Breast epithelium (tissue), 3 donors: ENCODE data around the gene TRPM7.

Source experiments
- POLR2A ChIP-seq: fragments of 450-650 bp; IDR thresholded peaks from one replicate; pipeline ENCODE4 v1.6.1; 2016; ENCODE audit warnings: antibody characterized with exemption, mild to moderate bottlenecking, moderate library complexity
- POLR2AphosphoS5 ChIP-seq, 3 donors: sonication (generic); formaldehyde crosslinking; IDR thresholded peaks; one replicate each; pipeline ENCODE4 v1.6.1; 2017; ENCODE audit warnings: antibody characterized with exemption in 3 of 3
- TF ChIP-seq, protein P1 (sequence below), 3 donors: fragments of 450-650 bp; IDR thresholded peaks; one replicate each; pipeline ENCODE4 v1.5.1; 2016 to 2017; ENCODE audit warnings: antibody characterized with exemption in 3 of 3, mild to moderate bottlenecking in 3 of 3, moderate library complexity in 3 of 3

DNA sequence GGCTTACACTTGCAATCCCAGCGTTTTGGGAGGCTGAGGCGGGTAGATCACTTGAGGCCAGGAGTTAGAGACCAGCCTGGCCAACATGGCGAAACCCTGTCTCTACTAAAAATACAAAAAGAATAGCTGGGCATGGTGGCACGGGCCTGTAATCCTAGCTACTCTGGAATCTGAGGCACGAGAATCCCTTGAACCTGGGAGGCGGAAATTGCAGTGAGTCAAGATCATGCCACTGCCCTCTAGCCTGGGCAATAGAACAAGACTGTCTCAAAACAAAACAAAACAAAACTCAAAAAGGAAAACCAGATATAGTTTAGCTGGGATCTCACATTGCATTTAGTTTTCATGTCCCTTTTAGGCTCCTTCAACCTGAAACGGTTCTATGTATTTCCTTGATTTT is 137.3 kb downstream of the TRPM7 start:
- TF ChIP-seq POLR2A (no peak), POLR2AphosphoS5 (IDR thresholded peaks at IDR 0.05) (no peak)
- TF ChIP-seq, protein P1, sequence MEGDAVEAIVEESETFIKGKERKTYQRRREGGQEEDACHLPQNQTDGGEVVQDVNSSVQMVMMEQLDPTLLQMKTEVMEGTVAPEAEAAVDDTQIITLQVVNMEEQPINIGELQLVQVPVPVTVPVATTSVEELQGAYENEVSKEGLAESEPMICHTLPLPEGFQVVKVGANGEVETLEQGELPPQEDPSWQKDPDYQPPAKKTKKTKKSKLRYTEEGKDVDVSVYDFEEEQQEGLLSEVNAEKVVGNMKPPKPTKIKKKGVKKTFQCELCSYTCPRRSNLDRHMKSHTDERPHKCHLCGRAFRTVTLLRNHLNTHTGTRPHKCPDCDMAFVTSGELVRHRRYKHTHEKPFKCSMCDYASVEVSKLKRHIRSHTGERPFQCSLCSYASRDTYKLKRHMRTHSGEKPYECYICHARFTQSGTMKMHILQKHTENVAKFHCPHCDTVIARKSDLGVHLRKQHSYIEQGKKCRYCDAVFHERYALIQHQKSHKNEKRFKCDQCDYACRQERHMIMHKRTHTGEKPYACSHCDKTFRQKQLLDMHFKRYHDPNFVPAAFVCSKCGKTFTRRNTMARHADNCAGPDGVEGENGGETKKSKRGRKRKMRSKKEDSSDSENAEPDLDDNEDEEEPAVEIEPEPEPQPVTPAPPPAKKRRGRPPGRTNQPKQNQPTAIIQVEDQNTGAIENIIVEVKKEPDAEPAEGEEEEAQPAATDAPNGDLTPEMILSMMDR (IDR thresholded peaks at IDR 0.05), result no peak
